ENCODE measurements around the gene SYT12. TPM values are rescaled to one million over a fixed set of nuclear protein-coding genes. Genes with fewer than 3 reads are reported as not detected.

The SYT12 gene
- total and polyA plus RNA-seq, 2 of the 13 experiments (the other 11 are each of a cell fraction or from before 2014, with no cell fraction given), result 0.01 to 0.02 TPM

DNA sequence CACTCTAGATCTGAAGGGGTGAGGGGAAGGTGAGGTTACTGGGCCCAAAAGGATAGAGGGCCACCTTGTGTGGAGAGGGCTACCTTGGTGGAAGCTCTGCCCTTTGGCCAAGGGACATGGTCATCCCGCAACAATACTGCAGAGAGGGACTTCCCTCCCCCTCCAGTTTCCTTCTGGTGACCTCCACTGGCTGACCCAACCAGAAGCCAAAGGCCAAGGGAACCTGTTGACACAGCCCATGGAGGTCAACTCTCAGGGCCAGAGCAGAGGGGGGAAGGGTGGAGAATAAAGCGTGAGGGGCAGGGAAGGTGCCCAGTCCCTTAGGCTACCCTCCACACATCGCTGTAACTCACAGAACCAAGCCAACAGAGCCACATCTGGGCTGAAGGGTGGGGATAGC is 18.7 kb downstream of the SYT12 start (continued):
- TF ChIP-seq PRDM15 (CRISPR knock-in tag; IDR thresholded peaks at IDR 0.05) (no peak), SNAPC2 (CRISPR knock-in tag; IDR thresholded peaks at IDR 0.05) (no peak), SMARCE1 (IDR thresholded peaks at IDR 0.05; ENCODE audit: borderline replicate concordance) (no peak), MIER3 (CRISPR knock-in tag; IDR thresholded peaks at IDR 0.05; ENCODE audit: borderline replicate concordance) (peak; percentile 75; the same call in 1 of the 2 replicates), ZNF232 (CRISPR knock-in tag; IDR thresholded peaks at IDR 0.05; ENCODE audit: borderline replicate concordance) (no peak), FOXP4 (CRISPR knock-in tag; IDR thresholded peaks at IDR 0.05) (peak; percentile 56; the same call in 1 of the 2 replicates), SOX6 (IDR thresholded peaks at IDR 0.05) (no peak), SOX6 (CRISPR knock-in tag; IDR thresholded peaks at IDR 0.05) (peak; percentile 79), MAFG (CRISPR knock-in tag; IDR thresholded peaks at IDR 0.05) (no peak), ATF5 (CRISPR knock-in tag; IDR thresholded peaks at IDR 0.05; ENCODE audit: low read depth) (no peak), HNF4G (IDR thresholded peaks at IDR 0.05; ENCODE audit: borderline replicate concordance, low read depth, low read length) (peak; percentile 82), HNF4G (CRISPR knock-in tag; IDR thresholded peaks at IDR 0.05; ENCODE audit: borderline replicate concordance, low read depth) (peak; percentile 59; the same call in 1 of the 2 replicates), IKZF1 (IDR thresholded peaks at IDR 0.05) (no peak), ARID3A (IDR thresholded peaks at IDR 0.05; ENCODE audit: low read depth, low read length) (no peak)
- TF ChIP-seq, protein P1, sequence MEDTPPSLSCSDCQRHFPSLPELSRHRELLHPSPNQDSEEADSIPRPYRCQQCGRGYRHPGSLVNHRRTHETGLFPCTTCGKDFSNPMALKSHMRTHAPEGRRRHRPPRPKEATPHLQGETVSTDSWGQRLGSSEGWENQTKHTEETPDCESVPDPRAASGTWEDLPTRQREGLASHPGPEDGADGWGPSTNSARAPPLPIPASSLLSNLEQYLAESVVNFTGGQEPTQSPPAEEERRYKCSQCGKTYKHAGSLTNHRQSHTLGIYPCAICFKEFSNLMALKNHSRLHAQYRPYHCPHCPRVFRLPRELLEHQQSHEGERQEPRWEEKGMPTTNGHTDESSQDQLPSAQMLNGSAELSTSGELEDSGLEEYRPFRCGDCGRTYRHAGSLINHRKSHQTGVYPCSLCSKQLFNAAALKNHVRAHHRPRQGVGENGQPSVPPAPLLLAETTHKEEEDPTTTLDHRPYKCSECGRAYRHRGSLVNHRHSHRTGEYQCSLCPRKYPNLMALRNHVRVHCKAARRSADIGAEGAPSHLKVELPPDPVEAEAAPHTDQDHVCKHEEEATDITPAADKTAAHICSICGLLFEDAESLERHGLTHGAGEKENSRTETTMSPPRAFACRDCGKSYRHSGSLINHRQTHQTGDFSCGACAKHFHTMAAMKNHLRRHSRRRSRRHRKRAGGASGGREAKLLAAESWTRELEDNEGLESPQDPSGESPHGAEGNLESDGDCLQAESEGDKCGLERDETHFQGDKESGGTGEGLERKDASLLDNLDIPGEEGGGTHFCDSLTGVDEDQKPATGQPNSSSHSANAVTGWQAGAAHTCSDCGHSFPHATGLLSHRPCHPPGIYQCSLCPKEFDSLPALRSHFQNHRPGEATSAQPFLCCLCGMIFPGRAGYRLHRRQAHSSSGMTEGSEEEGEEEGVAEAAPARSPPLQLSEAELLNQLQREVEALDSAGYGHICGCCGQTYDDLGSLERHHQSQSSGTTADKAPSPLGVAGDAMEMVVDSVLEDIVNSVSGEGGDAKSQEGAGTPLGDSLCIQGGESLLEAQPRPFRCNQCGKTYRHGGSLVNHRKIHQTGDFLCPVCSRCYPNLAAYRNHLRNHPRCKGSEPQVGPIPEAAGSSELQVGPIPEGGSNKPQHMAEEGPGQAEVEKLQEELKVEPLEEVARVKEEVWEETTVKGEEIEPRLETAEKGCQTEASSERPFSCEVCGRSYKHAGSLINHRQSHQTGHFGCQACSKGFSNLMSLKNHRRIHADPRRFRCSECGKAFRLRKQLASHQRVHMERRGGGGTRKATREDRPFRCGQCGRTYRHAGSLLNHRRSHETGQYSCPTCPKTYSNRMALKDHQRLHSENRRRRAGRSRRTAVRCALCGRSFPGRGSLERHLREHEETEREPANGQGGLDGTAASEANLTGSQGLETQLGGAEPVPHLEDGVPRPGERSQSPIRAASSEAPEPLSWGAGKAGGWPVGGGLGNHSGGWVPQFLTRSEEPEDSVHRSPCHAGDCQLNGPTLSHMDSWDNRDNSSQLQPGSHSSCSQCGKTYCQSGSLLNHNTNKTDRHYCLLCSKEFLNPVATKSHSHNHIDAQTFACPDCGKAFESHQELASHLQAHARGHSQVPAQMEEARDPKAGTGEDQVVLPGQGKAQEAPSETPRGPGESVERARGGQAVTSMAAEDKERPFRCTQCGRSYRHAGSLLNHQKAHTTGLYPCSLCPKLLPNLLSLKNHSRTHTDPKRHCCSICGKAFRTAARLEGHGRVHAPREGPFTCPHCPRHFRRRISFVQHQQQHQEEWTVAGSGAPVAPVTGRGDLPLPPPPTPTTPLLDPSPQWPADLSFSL (CRISPR knock-in tag; IDR thresholded peaks at IDR 0.05), result no peak

Data from HepG2 (cell line).